ENCODE results near the gene METTL3. TPM values are rescaled to one million over a fixed set of nuclear protein-coding genes. Genes with fewer than 3 reads are reported as not detected.

Gene METTL3
- total and polyA plus RNA-seq, 2 of the 13 experiments (the other 11 are each of a cell fraction or from before 2014, with no cell fraction given), result 123 to 130 TPM

DNA sequence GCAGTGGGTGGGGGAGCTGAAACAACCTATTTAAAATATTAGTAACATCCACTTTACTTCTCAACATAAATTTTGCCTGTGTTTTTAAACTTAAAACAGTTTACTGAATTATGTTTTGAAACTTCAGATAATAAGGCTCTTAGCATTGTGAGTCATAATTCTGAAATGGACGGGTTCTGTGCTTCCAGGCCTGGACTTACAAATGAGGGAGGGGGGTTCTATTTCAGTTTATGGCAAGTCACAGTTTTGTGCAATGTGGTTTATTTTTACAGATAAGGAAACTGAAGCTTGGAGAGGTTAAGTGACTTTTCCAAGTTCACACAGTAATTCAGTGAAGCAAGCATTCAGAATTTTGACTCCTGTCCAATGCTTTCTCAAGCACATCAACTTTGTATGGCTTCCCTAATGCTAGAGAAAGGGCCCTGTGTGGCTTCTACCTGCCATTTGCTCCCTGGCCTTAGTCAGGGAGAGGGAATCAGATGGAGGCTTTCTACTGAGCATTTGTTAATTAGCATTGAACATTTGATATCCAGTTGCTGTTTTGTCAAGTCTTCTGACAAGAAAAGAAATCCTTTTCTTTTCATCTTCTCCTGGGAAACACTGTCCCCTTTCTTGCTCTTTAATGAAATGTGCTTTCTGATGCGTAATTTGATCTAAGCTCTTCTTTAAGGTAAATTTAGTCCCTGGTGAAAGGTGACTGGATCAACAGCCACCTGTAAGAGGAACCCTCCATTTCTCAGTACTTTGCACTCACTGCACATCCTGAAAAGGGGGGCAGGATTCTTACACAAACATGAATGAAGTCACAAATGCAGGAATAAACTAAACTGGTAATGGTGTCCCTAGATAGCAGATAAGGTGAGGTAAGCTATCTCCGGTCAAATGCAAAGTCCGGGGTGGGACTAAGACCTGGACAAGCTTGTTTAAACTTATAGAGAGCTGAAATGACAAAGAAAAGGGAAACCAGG lies 17.5 kb upstream of the METTL3 start (continued):
- no peak for TF ChIP-seq ZNF619 (CRISPR knock-in tag; IDR thresholded peaks at IDR 0.05)
- TF ChIP-seq ZNF34 (CRISPR knock-in tag; IDR thresholded peaks at IDR 0.05; ENCODE audit: borderline replicate concordance), result no peak
- TF ChIP-seq, protein P1, sequence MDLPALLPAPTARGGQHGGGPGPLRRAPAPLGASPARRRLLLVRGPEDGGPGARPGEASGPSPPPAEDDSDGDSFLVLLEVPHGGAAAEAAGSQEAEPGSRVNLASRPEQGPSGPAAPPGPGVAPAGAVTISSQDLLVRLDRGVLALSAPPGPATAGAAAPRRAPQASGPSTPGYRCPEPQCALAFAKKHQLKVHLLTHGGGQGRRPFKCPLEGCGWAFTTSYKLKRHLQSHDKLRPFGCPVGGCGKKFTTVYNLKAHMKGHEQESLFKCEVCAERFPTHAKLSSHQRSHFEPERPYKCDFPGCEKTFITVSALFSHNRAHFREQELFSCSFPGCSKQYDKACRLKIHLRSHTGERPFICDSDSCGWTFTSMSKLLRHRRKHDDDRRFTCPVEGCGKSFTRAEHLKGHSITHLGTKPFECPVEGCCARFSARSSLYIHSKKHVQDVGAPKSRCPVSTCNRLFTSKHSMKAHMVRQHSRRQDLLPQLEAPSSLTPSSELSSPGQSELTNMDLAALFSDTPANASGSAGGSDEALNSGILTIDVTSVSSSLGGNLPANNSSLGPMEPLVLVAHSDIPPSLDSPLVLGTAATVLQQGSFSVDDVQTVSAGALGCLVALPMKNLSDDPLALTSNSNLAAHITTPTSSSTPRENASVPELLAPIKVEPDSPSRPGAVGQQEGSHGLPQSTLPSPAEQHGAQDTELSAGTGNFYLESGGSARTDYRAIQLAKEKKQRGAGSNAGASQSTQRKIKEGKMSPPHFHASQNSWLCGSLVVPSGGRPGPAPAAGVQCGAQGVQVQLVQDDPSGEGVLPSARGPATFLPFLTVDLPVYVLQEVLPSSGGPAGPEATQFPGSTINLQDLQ (CRISPR knock-in tag; IDR thresholded peaks at IDR 0.05), result no peak
- TF ChIP-seq ZNF737 (CRISPR knock-in tag; IDR thresholded peaks at IDR 0.05; ENCODE audit: borderline replicate concordance), result no peak
- TF ChIP-seq, protein P2, sequence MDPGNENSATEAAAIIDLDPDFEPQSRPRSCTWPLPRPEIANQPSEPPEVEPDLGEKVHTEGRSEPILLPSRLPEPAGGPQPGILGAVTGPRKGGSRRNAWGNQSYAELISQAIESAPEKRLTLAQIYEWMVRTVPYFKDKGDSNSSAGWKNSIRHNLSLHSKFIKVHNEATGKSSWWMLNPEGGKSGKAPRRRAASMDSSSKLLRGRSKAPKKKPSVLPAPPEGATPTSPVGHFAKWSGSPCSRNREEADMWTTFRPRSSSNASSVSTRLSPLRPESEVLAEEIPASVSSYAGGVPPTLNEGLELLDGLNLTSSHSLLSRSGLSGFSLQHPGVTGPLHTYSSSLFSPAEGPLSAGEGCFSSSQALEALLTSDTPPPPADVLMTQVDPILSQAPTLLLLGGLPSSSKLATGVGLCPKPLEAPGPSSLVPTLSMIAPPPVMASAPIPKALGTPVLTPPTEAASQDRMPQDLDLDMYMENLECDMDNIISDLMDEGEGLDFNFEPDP (CRISPR knock-in tag; conservative IDR thresholded peaks at IDR 0.05), result no peak
- TF ChIP-seq, protein P3, sequence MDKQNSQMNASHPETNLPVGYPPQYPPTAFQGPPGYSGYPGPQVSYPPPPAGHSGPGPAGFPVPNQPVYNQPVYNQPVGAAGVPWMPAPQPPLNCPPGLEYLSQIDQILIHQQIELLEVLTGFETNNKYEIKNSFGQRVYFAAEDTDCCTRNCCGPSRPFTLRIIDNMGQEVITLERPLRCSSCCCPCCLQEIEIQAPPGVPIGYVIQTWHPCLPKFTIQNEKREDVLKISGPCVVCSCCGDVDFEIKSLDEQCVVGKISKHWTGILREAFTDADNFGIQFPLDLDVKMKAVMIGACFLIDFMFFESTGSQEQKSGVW (CRISPR knock-in tag; IDR thresholded peaks at IDR 0.05; ENCODE audit: borderline replicate concordance), result no peak
- TF ChIP-seq HOXA7 (CRISPR knock-in tag; IDR thresholded peaks at IDR 0.05), result no peak
- no peak for TF ChIP-seq ZNF549 (CRISPR knock-in tag; IDR thresholded peaks at IDR 0.05)
- no peak for TF ChIP-seq E2F5 (CRISPR knock-in tag; conservative IDR thresholded peaks at IDR 0.05)
- TF ChIP-seq, protein P4, sequence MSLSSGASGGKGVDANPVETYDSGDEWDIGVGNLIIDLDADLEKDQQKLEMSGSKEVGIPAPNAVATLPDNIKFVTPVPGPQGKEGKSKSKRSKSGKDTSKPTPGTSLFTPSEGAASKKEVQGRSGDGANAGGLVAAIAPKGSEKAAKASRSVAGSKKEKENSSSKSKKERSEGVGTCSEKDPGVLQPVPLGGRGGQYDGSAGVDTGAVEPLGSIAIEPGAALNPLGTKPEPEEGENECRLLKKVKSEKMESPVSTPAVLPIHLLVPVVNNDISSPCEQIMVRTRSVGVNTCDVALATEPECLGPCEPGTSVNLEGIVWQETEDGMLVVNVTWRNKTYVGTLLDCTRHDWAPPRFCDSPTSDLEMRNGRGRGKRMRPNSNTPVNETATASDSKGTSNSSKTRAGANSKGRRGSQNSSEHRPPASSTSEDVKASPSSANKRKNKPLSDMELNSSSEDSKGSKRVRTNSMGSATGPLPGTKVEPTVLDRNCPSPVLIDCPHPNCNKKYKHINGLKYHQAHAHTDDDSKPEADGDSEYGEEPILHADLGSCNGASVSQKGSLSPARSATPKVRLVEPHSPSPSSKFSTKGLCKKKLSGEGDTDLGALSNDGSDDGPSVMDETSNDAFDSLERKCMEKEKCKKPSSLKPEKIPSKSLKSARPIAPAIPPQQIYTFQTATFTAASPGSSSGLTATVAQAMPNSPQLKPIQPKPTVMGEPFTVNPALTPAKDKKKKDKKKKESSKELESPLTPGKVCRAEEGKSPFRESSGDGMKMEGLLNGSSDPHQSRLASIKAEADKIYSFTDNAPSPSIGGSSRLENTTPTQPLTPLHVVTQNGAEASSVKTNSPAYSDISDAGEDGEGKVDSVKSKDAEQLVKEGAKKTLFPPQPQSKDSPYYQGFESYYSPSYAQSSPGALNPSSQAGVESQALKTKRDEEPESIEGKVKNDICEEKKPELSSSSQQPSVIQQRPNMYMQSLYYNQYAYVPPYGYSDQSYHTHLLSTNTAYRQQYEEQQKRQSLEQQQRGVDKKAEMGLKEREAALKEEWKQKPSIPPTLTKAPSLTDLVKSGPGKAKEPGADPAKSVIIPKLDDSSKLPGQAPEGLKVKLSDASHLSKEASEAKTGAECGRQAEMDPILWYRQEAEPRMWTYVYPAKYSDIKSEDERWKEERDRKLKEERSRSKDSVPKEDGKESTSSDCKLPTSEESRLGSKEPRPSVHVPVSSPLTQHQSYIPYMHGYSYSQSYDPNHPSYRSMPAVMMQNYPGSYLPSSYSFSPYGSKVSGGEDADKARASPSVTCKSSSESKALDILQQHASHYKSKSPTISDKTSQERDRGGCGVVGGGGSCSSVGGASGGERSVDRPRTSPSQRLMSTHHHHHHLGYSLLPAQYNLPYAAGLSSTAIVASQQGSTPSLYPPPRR (CRISPR knock-in tag; IDR thresholded peaks at IDR 0.05; ENCODE audit: borderline replicate concordance), result peak; percentile 88
